Gastroesophageal sphincter (tissue), 3 donors: Measurements from ENCODE around the gene FAM240B.

Experiments used
- CTCF ChIP-seq, 4 experiments: fragments of 200-600 bp in 2 of 4; fragments of 450-650 bp in 2 of 4; sonication (generic) in 1 of 4; IDR thresholded peaks; one replicate each; pipeline ENCODE4 v1.5.1; 2017 to 2019; ENCODE audit warnings: antibody characterized with exemption in 4 of 4, mild to moderate bottlenecking in 2 of 4, moderate library complexity in 2 of 4
- EP300 ChIP-seq: sonication (generic); formaldehyde crosslinking; IDR thresholded peaks from one replicate; pipeline ENCODE4 v1.6.1; 2017; ENCODE audit warnings: antibody characterized with exemption, mild to moderate bottlenecking
- POLR2A ChIP-seq, 2 donors: fragments of 450-650 bp; IDR thresholded peaks; one replicate each; pipeline ENCODE4 v1.6.1; 2017; ENCODE audit warnings: antibody characterized with exemption in 2 of 2, mild to moderate bottlenecking in 2 of 2, moderate library complexity in 1 of 2
- POLR2AphosphoS5 ChIP-seq: sonication (generic); formaldehyde crosslinking; IDR thresholded peaks from one replicate; pipeline ENCODE4 v1.6.1; 2017; ENCODE audit warnings: antibody characterized with exemption

DNA sequence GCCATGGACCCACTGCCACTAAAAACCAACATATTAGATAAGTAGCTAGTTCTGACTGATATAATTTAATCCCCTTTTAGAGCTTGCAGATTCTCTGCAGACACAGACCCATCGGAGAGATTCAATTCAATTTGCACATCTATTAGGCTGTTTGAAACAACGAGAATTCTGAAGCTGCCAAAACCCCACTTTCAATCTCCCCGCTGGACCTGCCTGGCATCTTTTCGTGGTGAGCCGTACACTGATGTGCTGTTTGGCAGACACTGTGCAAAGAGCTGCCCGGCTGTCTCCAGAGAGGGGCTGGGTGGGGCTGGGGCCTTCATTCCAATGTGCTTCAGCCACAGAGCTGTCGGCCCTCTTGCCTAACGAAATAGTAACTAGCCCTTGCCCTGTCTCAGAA, 42.1 kb upstream of the FAM240B start:
- no peak for TF ChIP-seq CTCF (IDR thresholded peaks at IDR 0.05)
- no peak for TF ChIP-seq EP300
- TF ChIP-seq POLR2A (IDR thresholded peaks at IDR 0.05): no peak
- TF ChIP-seq POLR2AphosphoS5: no peak
